Right lung (tissue), 5 donors: ENCODE measurements around the gene EFNA4. TPM values are rescaled to one million over a fixed set of nuclear protein-coding genes. Genes with fewer than 3 reads are reported as not detected.

Experiments used
- DNase-seq, 2 donors: peaks; one replicate each; pipeline ENCODE4 v3.0.0-alpha.2; 2013
- polyA plus RNA-seq, 5 donors: library from polyadenylated mRNA; unstranded; fragments of 120-200 nt; gene quantifications; one replicate each; pipeline versions ENCODE4 v1.2.1 to v1.2.3, GENCODE V29; 2013; ENCODE audit warnings: inconsistent platforms in 1 of 5, low replicate concordance in 1 of 5; ENCODE audit not compliant: insufficient read length in 5 of 5, insufficient read depth in 1 of 5

The EFNA4 gene
- polyA plus RNA-seq, 5 donors: 16.0 to 25.3 (median 23.3) TPM

DNA sequence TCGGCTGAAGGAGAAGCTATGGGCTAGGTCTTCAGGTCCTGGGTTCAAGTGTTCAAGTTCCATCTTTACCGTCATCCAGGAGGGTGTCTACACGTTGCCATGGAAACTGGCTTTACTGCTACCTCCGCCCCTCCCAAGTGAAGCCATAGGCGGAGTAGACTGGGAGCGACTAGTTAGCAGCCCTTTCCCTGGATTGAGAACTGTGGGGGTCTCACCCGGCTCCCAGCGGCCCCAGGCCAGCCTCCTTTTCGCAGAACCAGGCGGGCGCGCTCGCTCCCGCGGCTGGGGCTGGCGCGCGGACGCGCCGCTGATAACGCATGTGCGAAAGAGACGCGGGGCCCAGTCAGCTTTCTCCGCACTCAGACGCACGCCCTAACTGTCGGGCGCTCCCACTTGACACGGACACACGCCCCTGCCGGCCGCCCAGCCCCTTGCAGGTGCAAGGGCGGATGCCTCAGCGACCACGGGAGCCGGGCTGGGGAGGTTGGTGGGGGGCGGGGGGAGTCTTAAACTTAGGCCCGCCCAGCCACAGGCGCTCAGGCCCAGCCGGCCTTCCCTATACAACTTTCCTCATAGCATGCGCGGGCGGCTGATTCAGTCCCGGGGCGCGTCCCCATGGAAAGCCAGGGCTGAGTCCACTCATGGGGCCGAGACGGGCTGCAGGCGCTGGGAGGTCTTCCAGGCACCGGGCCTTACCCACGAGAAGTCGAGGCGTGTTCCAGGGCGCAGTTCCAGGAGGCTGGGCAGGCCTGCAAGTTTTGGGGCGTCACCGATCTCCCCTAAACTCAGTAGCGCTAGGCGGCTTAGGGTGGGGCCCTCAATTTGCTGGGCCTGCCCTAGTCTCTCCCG lies 7.4 kb downstream of the EFNA4 start:
- DNase-seq: peak in 1 of 2 donors; percentile 77

DNA sequence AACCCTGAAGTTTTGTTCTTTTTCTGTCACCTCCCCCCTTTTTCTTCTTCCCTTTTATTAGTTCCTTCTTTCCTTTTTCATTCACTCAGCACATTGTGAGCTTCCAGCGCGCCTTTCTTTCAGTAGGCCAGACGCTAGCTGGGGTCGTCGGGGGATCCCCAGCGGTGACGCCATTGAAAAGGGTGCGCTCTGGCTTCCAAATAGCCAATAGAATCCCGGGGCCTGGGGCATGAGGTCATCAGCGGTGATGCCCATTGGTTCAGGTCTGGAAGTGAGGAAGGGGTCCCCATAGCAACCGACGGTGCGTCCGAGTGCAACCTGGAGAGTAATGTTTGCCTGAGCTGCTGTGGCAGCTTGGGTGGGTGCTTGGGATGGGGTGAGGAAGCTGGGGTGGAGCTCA lies 8.2 kb downstream of the EFNA4 start:
- no peak for DNase-seq

DNA sequence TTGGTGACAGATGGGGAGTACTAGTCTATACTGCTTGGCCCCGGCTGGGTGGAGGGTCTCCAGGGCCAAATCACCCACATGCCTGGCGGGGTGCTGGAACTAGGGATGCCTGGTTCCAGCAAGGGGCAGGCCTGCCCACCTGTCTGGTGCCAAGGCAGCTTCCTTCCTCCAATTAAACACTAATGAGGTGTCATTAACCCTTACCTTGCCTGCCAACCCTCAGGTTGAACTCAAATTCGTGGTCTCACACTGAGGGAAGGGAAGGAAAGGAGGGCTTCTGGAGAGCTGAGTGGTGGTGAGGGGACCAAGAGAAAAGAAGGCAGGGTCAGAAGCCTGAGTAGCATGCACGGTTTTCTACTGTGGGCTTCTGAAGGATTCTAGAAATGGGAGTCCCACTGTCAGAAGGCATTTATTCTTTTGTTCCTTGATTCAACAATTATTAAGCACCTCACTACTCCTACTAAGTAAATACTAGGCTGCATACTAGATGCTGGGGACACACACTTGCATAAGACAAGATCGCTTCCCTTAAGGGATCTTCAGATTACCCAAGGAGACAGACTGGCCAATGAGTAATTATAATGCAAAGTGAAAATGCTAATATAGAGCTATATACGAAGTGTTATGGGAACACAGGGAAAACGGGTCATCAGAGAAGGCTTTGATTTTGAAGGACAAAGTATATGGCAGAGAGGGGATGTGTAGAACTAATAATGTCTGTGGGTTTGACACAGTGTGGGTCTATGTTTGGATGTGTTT lies 9.2 kb downstream of the EFNA4 start:
- DNase-seq: no peak

GRCh38 chr1:155073377-155074242 lies 10.1 kb downstream of the EFNA4 start:
- DNase-seq: no peak

DNA sequence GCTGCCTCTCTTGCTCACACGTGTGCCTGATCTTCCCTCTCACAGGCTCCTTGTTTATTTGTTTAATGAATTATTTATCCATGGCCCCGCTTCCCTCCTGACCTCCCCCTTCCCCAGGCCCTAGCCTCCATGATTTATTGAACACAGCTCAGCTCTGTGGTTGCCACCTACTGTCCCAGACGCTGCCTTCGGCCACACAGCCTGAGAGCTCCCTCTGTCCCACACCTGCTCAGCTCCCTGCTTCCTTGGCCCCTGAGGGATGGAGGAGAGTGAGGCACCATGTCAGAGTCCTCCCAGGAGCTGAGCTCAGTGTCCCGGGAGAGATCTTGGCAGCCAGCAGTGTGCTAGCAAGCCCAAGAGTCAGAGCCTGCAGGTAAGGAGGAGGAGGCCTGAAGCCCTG lies 12.0 kb downstream of the EFNA4 start:
- DNase-seq: no peak

- no peak for DNase-seq
Measured at GRCh38 chr1:155076371-155076770, 12.8 kb downstream of the EFNA4 start.

GRCh38 chr1:155077346-155077745 lies 13.8 kb downstream of the EFNA4 start:
- DNase-seq: no peak

DNA sequence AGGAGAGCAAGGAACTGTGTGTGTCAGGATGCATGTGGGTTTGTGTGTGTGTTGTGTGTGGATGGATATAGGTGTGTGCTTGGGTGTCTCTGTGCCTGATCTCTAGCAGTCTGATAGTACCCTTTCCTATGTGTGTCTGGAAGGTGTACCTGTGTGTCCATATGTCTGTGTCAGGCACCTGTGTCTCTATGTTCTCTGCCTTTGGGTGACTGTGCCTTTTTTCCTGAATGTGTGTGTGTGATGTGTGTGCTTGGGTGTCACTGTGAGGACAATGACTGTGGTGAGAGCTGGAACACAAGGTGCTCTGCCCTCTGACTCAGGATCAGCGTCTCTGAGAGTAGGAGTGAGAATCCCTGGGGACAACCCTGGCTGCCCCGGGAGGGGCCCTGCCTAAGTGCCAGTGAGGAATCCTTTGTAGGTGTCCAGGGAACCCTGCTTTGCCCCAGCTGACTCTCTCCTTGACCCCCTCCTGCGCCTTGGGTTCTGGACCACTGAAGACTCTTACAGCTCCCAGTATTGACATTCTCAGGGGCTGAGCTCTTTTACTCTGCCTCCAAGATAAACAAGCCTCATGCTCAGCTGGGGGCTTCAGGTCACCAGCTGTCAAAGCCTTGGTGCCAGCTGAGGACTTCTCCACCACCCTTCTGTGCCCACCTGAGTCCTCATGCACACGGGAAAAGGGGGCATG lies 14.4 kb downstream of the EFNA4 start:
- DNase-seq: no peak

DNA sequence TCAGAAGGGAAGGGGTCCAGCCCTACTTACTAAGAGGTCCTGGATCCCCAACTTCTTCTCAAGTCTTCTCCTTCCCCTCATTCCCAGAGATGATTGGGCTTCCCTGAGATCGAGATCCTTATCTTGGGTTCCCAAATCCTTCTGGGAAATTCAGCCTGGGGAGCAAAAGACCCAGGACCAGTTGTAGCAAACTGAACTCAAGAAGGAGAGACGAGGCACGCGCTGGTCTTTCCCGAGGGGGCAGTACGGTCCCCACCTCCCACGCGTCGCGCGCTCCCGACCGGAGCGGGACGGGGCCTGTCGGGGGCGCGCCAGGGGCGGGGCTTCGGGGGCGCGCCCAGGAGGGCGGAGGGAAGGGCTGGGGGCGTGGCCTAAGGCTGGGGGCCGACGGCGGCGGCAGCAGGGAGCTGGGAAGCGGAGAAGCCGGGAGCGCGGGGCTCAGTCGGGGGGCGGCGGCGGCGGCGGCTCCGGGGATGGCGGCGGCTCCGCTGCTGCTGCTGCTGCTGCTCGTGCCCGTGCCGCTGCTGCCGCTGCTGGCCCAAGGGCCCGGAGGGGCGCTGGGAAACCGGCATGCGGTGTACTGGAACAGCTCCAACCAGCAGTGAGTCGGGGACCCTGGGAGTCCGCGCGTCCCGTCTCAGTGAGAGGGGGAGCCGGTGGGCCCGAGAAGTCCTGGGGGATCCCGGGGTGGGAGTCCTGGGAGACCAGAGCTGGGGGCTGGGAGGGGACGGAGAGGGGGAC lies 15.1 kb downstream of the EFNA4 start, which contains the start of gene EFNA3:
Gene EFNA3, plus strand, starts transcription at position 369 of the 741 bp plus-strand sequence. Its CDS starts 105 bp downstream, at position 474.
- DNase-seq: no peak

DNA sequence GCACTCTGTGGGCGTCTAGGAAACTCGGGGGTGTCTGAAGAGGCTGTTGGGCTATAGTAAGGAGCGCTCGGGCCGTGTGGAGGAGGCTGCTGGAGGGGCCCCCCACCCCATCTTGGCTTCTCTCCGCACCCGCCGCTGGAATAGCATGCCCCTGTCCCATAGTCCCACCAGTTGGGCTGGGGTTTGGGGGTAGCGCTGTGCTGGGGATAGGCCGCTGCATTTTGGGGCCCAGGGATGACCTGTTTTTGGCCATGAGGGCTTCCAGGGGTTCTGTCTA lies 15.6 kb downstream of the EFNA4 start:
- DNase-seq: no peak

DNA sequence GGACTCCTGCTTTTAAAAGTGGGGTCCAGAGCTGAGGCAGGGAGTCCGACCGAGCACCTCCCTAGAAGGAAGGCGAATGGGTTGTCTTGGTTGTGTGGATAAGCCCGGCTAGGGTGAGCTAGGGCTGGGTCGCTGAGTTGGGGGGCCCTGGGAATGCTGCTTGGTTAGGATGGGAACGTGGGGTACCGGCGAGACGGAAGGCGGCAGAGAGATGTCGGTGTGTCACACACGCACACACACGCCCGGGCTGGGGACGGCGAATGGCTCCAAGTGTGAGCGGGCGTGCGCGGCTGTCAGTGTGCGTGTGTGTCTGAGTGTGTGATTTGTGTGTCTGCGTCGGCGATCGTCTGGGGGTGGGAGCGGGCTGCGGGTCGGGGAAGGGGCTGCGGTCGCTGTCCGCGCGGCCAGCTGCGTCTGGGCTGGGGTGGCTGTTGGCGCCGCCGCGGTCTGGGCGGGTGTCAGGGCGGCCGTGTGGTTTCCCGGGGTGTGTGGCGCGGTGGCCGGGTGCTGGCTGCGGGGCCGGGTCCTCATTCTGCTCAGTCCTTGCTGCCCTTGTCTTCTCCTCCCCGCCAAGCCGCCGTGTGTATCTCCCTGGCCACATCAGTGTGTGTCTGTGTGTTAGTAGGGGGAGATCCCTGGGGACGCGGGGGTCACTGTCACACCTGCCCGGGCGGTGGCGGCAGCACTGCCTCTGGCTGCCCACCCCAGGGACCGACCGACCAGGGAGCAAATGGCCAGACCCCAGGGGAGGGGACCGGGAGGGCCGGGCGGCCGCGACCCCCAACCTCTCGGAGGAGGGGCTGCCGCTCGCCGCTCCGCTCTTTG lies 16.2 kb downstream of the EFNA4 start:
- no peak for DNase-seq

DNA sequence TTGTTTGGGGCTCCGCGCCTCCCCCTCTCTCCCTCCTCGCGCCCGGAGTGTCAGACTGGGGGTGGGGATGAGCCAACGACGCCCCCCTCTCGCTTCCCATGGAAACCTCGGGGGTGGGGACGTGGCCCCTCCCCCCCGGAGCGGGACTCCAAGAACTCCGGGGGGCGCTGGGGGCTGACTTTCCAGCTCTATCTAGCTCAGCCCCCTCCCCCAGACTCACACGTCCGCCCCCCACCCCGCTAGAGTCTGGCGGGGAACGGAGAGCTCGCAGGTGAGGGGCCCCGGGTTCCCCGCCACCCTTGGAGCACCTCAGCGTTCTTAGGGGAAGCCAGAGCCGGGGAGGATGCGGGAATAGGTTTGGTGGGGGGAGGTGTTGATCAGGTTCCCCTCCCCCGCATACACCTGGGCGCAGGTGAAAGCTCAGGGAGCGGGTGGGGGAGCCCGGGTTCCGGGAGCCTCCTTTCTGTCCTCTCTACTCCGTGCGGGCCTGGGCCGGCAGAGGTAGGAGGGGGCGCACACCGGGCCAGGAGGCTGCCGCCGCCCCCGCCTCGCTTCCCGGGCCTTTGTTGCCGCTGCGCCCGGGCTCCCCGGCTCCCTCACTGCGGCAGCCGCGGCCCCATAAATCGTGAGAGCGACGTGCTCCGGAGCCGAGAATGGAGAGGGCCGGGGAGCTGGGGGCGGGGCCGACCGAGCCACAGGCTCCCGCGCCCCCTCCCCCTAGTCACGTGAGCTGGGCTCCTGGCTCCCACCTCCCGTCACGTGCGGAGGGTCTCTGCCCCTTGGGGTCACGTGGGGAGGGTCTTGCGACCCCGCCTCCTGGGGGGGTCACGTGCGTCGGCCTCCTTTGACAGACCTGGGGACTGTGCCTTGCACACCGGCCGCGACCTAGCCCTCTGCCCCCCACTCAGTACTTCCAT lies 17.0 kb downstream of the EFNA4 start:
- DNase-seq: no peak

DNA sequence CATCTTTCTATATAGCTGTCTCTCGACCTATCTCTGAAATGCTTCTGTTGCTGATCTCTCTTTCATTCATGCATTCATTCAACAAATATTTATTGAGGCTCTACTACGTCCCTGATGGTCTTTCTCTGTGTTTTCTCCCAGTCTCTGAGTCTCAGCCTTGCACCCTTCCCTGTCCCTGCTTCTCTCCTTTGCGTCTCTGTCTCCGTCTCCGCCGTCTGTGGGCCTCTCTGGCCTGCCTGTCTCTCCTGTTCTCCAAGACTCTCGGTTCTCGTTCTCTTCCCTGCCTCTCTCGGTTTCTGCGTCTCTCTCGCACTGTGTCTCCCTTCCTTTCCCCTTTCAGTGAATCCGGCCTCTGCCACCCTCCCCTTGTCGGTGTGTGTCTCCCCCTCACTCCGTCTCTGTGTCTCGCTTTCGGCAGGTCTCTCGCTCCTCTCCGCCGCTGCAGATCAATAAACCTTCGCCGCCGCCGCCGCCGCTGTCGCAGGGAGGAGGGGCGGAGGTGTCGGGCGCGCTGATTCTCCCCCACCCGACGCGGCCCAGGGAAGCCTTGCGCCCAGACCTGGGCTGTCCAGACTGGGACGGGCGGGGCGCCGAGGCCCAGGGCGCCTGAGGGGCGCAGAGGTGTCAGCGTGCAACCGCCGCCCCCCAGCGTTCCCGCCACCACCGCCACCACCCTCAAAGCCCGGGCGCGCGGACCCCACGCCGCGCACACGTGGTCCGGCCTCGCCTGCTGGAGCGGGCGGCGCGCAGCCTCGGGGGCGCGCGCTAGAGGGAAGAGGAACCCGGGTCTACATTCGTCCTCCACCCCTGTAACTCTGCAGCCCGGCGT lies 18.1 kb downstream of the EFNA4 start:
- no peak for DNase-seq

GRCh38 chr1:155082301-155083051 lies 18.9 kb downstream of the EFNA4 start:
- DNase-seq: no peak

GRCh38 chr1:155083052-155083541 lies 19.6 kb downstream of the EFNA4 start:
- no peak for DNase-seq

DNA sequence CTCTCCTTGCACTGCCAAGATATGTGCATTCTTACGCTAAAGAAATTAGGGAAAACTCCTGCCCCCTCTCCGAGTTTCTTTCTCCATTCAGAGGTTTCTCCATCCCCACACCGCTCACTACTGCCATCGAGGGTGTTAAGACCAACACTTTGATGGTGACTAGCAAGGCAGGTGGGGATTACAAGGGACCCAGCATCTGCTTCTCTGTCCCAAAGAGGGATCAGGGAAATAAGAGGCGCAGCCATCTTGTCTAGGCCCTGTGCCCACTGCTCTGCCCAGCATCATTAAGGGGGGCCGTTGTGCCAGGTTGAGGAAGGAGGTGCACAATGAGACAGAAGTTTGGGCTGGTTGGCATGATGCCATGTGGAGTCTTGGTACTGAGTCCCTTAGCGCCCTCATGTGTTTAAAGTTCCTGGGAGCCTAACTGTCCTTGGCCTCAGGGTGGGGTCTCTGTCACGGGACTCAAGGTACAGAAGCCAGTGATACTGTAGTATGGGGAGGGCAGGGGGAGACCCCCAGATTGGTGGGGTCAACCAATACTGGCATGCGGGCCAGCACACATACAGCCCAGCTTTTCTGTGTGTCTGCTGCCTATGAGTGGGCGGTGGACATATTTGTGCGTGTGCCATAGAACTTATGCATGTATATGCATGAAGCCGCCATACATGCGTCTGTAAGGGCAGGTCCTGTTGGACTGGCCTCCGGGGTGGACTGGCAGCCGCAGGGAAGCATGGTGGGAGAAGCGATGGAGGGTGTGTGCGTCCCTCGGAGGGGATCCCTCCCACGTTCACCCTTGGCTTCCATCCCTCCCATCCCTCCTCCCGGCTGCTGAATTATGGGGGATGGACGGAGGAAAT lies 20.6 kb downstream of the EFNA4 start:
- no peak for DNase-seq
